Stimulated activated CD8-positive, alpha-beta memory T cell treated with anti-CD3 and anti-CD28 coated beads, Interleukin-12 subunit alpha, Interleukin-12 subunit beta, amount 100 ng/mL, for 24 hours (primary cell): Measurements from ENCODE around the gene CLDN6.
"Not testable (repeated sequence)": the region's sequence is repeated elsewhere in the genome, so short reads cannot be mapped to it uniquely, and the experiment has no call there.

Source experiments
- DNase-seq: peaks from one replicate; pipeline ENCODE4 v3.0.0-alpha.2; 2020; ENCODE audit errors: extremely low read depth

Gene CLDN6

DNA sequence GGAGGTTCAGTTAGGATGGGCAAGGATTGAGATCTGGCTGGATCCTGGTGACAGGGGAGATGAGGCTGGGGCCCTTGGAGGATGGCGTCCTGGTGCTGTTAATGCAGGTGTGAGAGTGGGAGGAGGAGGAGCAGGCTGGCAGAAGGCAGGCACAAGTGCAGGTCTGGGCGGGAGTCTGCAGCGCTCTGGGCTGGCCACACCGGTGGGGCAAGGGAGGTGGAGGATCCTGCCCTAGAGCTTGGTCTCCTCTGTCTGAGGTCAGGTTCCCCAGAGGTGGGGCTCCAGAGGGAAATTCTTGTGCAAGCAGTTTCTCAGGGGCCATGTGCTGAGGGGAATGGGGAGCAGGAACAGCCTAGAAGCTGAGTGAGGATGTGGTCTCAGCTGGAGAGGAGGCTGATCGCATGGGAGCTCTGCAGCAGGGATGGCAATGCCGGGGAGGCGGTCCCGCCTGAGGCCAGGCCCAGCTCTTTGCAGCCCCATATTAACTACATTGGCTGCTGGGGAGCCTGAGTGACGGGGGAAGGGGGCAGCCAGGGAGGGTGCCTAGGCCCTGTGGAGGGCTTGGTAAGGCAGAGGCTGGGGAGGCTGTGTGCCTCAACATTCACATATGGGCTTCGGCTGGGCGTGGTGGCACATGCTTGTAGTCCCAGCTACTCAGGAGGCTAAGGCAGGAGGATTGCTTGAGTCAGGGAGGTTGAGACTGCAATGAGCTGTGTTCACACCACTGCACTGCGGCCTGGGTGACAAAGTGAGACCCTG is 34.8 kb upstream of the CLDN6 start:
- not testable (repeated sequence) for DNase-seq

DNA sequence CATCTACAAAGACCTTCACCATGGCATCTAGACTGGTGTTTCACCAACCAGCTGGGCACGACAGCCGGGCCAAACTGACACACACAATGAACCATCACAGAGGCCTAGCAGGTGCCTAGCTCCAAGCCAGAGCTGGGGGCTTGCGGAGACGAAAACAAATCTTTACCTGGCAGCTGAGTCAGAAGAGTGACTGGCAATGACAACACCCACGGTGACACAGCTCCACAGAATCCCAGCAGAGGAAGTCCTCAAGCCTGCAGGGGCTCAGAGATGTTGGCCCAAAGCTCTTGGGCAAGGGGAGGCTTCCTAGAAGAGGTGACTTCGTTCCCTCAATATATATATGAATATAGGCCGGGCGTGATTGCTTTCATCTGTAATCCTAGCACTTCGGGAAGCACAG is 33.5 kb upstream of the CLDN6 start:
- DNase-seq = no peak

DNA sequence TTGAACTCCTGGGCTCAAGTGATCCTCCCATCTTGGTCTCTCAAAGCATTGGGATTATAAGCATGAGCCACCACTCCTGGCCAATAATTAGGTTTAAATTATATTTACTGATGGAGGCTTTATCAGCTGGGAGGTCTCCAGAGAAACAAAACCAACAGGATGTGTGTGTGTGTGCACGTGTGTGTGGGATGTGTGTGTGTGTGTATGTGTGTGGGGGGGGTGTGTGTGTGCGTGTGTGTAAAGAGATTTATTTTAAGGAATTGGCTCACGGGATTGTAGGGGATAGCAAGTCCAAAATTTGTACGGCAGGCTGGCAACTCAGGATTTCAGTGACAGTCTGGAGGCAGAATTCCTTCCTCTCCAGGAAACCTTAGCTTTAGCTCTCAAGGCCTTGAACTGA is 33.0 kb upstream of the CLDN6 start:
- DNase-seq = no peak

DNA sequence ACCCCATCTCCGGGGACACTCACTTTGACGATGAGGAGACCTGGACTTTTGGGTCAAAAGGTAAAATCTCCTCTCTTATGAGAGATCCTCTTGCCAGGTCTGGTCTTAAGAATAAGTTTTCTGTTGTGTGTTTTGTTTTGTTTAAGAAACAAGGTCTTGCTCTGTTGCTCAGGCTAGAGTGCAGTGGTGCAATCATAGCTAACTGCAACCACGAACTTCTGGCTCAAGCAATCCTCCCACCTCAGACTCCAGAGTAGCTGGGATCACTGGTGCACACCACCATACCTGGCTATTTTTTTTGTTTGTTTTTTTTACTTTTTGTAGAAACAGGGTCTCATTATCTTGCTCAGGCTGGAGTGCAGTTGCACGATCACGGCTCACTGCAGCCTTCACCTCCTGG is 32.5 kb upstream of the CLDN6 start:
- no peak for DNase-seq

DNA sequence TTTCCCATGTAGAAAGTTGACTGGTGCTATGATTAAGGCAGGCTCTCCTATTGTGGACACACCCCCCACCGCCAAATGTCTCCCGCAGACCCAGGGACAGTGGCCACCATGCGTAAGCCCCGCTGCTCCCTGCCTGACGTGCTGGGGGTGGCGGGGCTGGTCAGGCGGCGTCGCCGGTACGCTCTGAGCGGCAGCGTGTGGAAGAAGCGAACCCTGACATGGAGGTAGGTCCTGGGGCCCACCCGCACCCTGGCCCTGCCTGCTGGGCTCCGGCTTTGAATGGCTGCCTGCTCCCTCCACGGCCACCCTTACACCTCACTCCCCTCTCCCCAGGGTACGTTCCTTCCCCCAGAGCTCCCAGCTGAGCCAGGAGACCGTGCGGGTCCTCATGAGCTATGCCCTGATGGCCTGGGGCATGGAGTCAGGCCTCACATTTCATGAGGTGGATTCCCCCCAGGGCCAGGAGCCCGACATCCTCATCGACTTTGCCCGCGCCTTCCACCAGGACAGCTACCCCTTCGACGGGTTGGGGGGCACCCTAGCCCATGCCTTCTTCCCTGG is 32.0 kb upstream of the CLDN6 start:
- no peak for DNase-seq

DNA sequence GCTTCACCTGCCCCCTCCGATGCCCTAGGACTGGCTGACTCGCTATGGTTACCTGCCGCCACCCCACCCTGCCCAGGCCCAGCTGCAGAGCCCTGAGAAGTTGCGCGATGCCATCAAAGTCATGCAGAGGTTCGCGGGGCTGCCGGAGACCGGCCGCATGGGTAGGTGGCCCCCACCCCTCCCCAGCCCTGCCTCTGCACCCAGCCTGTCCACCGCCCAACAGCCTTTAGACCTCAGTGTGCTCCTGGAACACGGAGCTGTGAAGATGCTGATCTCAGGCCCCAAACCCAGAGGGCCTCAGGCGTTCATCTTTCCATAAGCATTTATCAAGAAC is 29.4 kb upstream of the CLDN6 start:
- no peak for DNase-seq

DNA sequence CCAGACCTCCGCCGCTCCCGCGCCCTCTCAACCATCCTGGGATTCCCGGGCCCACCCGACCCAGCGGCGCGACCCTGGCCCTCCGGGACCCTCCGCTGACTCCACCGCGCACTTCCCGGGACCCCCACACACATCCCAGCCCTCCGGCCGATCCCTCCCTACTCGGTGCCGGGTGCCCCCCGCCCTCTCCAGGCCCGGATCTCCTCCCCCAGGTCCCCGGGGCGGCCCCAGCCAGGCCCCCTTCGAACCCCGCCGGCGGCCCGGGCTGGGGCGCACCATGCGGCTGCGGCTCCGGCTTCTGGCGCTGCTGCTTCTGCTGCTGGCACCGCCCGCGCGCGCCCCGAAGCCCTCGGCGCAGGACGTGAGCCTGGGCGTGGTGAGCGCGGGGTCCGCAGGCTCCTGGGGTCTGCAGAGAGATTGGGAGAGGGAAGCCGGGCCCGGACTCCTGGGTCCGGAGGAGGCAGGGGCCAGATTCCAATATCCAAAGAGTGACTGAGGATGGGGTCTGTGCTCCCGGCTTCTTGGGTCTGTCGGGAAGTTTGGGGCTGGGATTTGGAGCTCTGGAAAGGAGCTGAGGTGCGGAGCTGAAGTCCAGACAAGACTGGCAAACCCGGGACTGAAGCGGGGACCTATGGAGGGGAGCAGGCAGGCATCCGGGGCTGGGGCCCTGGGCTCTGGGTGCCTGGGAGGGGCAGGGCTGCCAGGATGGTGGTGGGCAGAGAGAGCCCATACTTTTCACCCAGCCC is 28.8 kb upstream of the CLDN6 start:
- DNase-seq = no peak

DNA sequence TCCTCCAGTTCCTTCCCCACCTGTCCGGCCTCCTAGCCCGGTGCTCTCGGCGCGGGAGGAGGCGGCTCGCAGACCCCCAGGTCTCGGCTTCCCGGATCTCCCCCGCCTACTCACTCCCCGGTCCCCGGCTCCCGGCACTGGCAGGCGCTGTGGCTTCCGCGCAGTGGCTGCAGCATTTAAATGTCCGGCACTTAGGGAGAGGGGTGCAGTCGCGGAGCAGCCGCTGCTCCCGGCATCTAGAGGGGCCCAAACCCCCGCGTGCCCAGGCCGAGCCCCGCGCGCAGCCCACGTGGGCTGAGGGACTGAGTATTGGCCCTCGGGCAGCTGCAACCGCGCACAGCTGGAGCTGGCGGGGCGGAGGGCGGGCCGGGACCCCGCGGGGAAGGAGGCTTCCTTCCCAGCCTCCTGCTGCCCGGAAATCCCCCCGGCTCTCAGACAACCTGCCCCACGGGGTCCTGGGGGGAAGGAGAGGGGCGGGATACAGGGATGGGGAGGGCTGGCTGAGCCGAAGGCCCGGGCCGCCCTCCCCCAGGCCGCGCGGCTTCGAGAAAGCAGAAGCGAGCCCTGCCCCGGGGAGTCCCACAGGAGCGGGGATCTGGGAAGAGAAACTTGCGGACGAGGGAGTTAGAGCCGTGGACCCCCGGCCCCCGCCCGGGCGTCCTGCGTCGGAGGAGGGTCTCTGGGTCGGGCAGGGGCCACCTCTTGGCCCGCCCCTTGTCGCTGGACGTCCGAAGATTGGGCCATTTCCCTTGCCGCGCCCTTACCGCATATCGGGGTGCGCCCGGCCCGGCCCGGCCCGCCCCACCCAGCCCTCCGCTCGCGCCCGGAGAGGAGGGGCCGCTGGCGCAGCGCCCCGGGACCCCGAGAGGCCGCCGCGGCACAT is 28.0 kb upstream of the CLDN6 start, which contains the start of gene MMP25:
TSS of gene MMP25 (plus strand) at position 804 of the 883 bp plus-strand sequence. CDS start 357 bp downstream, outside the sequence.
- DNase-seq = no peak

DNA sequence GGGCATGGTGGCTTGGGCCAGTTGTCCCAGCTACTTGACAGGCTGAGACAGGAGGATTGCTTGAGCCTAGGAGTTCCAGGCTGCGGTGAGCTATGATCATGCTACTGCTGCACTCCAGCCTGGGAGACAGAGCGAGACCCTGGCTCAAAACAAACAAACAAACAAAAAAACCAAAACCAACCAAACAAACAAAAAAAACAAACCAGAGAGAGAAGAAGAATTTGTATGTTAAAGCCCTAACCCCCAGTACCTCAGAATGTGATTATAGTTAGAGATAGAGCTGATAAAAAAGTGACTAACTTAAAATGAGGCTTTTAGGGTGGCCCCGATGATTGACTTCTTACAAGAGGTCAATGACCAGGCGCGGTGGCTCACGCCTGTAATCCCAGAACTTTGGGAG is 26.7 kb upstream of the CLDN6 start:
- no peak for DNase-seq

DNA sequence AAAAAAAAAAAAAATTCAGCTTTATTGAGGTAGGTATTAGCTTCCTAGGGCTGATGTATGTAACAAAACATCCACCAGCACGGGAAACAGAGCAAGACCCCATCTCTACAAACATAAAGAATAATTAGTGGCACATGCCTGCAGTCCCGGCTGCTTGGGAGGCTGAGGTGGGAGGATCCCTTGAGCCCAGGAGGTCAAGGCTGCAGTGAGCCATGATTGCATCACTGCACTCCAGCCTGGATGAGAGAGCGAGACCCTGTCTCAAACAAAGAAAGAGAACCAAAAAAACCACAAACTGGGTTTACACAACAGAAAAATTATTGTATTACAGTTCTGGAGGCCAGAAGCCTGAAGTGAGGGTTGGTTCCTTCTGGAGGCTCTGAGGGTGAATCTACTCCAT is 24.4 kb upstream of the CLDN6 start:
- no peak for DNase-seq

DNA sequence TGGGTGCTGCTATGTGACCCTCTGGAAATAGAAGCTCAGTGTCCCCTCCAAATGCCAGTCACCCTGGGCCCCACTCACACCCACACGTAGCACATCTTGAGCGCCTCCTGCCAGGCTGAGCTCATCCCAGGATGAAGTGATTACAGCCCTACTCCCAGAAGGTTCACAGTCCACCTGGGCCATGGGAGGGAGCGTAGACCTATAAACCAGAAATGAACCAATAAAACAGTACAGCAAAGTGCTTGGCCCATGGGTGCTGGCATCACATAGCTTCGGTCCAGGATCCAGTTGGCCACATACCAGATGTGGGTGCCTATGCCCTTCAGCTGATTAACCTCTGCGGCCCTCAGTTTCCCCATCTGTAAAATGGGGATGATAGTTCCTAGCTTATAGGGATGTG is 20.9 kb upstream of the CLDN6 start:
- DNase-seq = no peak

DNA sequence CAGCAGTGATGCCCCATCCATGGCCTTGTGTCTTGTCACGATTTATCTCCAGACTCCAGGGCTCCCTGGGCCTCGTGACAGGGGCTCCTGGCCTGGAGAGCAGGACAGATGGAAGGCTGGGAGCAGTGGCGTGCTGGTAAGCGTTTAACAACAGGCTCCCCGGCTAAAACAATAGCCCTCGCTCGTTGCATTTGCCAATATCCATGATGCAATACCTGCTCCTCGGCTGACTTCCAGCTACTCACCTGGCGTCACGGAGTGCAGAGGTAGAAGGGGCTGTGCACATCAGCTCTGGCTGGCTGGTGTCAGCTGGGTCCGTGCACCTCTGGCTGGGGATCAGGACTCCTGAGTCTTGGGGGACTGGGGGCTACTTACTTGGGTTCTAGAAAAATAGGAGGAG is 20.3 kb upstream of the CLDN6 start:
- no peak for DNase-seq

DNA sequence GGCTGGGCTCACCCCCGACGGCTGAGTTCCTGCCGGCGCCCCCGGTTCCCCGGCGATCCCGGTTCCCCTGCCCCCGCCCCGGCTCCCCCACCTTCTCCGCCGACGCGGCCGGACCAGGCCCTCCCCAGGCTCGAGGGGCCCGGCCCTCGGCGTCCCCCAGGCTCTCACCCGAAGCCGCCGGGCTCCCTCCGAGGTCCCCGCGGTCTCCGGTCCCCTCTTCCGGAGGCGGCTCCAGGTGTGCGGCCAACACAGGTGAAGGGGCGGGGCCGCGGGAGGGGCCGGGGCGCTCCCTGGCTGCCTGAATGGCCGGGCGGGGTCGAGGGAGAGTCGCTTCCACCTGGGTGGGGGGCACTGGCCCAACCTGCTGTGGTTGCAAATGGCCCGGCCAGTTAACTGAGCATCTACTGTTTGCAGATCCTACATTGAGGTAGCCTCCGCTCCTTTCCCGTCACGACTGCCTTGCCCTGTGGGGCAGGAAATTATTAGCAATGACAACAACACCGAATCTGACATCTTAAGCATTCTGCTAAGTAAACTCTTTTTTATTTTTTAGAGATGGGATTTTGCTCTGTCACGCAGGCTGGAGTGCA is 18.8 kb upstream of the CLDN6 start, which contains the start of gene BICDL2:
TSS of gene BICDL2 (minus strand) at position 219 of the 590 bp plus-strand sequence. CDS start 1,448 bp downstream, outside the sequence.
- DNase-seq = no peak

DNA sequence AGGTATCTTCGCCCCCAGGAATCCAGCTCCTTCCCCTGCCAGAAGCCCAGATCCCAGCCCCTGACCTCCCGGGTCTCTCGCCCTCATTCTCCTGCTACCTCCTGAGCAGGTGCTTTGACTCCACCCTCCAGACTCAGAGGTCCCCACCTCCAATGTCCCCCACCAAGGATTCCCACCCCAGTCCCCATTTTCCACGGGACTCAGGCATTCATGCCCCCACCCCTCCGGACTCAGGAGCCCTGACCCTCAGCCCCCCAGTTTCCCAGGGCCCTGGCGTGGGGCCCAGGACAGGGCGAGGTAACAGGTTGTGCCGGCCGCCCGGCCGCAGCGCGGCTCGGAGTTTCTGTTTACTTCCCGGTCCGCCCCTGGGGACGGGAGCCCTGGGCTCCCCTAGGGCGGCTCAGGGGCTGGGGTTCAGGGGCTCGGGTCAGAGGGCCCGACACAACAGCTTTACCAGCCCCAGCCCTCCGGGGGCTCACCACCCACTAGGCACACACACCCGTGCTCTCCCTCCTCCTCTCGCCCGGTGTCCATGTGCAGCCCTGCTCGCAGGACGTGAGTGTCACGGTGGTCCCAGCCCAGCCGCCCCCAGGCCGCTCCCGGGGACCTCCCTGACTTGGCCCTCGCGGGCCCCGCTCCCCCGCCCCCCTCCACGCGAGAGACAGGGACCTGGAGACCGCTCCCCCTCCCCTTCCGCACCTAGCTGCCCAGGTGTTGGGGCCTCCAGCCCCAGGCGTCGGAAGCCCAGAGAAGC is 18.2 kb upstream of the CLDN6 start:
- no peak for DNase-seq

DNA sequence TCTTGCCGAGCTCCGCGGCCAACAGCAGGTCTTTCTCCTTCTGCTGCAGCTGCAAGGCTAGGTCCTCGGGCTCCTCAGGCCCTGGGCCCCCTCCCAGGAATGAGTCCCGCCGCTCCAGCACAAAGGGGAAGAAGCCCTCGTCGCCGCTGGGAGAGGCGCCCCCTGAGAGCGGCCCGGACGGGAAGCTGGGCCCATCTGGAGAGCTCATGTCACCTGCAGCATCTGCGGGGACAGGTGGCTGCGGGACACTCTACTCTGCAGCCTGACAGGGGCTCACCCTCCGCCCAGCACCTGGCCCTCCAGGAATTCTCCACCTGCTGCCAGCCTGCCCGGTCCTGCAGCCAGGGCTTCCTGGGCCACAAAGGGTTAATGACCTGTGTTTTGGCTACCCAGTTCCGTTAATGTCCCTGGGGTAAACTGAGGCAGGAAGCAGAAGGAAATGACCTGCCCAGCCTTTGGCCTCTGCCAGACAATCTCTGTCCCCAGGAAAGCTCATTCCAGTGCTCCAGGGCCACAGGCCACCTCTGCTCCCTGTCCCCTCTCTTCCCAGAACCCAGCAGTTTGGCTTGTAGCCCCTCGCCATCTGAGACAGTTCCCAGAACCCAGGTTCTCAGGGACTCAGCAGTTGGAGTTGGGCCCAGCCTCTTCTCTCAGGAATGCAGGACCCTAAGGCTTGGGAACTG is 17.4 kb upstream of the CLDN6 start:
- no peak for DNase-seq

DNA sequence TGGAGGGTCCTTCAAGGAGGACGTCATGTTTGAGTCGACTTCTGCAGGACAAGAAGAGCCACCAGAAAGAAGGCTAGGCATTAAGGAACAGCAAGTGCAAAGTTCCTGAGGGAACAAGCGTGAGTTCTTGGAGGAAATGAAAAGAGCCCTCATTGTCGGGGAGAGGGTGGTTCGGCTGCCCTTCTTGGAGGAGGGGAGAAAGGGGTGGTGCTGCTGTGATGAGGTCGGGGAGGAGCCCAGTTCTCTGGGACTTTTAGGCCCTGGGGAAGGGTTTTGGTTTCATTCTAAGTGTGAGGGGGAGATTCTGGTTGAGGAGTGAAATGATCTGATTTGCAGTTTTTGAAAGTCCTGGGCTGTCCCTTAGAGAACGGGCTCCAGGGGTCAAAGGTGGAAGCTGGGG is 14.6 kb upstream of the CLDN6 start:
- DNase-seq = no peak

DNA sequence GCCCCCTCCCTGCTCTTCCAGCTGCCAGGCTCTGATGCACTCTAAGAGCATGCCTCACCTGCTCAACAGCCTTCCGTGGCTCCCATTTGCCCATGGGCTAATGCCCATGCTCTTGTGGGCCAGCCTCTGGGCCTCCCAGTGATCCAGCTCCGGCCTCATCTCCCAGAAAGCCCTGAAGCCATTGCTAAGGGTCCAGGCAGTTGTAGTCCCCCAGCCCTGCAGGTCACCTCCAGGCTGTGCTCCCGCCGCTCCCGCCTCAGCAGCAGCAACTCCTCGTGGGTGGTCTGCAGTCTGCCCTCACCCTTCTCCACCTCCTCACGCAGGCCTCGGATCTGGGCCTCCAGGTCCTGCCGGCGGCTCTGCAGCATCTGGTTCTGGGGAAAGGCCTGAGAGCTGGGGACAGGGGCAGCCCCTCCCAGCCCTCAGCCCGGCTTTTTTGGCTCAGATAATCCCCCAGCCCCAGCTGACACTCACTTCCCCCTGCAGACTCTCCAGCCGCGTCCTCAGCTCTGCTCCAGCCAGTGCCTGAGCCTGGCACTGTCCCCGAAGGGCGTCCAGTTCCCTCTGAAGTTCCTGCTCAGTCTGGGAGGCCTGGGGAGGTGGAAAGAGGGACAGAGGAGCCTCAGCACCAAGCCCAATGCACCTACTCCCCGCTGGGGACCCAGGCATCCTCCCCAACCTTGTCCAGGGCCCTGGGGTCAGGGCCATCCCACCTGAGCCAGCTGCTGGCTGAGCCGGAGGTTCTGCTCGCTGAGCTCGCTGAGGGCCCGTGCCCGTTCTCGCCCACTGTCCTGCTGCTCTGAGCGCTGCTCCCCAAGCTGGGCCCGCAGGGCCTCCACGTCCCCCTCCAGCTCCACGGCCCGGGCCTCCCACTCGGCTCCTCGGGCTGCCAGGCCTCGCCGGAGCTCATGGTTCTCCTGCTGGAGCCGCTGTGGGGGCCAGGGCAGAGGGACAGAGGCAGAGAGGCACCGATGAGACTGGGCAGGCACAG is 12.5 kb upstream of the CLDN6 start:
- DNase-seq = no peak

DNA sequence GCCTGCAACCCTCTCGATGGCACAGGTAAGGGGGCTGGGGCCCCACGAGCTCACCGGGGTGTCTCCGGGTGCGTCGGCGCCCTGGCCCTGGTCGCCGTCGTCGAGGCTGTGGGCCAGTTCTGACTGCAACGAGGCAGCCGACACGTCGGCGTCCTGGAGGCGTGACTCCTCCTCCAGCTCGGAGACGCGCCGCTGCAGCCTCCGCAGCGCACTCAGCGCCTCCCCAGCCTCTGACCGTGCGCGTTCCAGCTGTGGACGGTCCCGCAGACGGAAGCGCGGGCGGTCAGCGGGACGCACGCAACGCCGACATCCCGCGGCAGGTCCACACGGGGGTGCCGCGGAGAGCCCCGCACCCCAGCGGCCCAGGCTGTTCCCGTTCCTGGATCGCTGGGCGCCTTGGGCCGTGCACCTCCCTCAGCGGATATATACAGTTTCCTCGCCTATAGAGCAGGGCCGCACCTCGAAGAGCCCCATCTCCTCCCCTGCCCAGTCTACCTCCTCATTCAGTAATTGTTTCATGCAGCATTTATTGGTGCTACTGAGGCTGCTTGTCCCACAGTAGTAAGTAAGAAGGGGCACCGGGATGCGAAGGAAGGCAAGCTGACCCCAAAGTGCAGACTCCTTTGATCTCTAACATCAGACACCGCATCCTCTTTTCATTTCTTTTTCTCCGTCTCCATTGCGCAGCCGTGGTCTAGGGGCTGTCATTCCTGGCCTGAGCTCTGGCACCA is 11.7 kb upstream of the CLDN6 start:
- DNase-seq = no peak
